Measurements from ENCODE around the gene SDF2L1. TPM values are rescaled to one million over a fixed set of nuclear protein-coding genes. Genes with fewer than 3 reads are reported as not detected.

Gene SDF2L1
- total and polyA plus RNA-seq, 2 of the 13 experiments (the other 11 are each of a cell fraction or from before 2014, with no cell fraction given) = 18.0 to 57.4 TPM

DNA sequence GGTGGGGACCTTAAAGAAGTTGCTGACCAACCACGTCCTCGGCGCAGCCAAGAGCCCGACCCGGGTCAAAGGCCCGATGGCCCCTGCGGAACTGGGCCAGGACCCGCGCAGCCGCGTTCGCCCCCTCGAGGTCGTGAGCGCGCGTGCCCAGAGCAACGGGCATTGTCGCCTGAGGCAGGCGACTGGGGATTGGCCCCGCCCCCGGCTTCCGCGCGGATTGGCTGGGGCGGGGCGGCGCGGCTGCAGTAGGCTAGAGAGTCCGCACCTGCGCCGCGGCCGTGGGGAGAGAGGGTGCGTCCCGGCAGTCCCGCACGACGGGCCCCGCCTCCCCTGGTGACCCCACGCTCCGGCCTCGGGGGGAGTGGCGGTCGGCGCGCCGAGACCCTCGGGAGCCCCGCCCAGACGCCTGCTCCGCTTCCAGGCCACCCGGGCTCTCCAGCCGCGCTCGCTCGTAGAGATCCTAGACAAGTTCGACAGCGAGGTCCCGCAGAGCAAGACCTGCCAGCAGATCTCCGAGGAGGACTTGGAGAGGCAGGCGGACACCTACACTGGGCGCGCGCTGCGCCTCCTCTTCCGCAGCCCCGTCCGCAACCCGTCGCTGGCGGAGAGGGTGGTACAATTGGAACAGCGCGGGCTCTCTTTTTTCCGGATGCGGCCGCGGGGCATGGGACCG lies 15.4 kb downstream of the SDF2L1 start (continued):
- TF ChIP-seq, protein P1, sequence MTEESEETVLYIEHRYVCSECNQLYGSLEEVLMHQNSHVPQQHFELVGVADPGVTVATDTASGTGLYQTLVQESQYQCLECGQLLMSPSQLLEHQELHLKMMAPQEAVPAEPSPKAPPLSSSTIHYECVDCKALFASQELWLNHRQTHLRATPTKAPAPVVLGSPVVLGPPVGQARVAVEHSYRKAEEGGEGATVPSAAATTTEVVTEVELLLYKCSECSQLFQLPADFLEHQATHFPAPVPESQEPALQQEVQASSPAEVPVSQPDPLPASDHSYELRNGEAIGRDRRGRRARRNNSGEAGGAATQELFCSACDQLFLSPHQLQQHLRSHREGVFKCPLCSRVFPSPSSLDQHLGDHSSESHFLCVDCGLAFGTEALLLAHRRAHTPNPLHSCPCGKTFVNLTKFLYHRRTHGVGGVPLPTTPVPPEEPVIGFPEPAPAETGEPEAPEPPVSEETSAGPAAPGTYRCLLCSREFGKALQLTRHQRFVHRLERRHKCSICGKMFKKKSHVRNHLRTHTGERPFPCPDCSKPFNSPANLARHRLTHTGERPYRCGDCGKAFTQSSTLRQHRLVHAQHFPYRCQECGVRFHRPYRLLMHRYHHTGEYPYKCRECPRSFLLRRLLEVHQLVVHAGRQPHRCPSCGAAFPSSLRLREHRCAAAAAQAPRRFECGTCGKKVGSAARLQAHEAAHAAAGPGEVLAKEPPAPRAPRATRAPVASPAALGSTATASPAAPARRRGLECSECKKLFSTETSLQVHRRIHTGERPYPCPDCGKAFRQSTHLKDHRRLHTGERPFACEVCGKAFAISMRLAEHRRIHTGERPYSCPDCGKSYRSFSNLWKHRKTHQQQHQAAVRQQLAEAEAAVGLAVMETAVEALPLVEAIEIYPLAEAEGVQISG (CRISPR knock-in tag; IDR thresholded peaks at IDR 0.05) = peak; percentile 97
- TF ChIP-seq, protein P2, sequence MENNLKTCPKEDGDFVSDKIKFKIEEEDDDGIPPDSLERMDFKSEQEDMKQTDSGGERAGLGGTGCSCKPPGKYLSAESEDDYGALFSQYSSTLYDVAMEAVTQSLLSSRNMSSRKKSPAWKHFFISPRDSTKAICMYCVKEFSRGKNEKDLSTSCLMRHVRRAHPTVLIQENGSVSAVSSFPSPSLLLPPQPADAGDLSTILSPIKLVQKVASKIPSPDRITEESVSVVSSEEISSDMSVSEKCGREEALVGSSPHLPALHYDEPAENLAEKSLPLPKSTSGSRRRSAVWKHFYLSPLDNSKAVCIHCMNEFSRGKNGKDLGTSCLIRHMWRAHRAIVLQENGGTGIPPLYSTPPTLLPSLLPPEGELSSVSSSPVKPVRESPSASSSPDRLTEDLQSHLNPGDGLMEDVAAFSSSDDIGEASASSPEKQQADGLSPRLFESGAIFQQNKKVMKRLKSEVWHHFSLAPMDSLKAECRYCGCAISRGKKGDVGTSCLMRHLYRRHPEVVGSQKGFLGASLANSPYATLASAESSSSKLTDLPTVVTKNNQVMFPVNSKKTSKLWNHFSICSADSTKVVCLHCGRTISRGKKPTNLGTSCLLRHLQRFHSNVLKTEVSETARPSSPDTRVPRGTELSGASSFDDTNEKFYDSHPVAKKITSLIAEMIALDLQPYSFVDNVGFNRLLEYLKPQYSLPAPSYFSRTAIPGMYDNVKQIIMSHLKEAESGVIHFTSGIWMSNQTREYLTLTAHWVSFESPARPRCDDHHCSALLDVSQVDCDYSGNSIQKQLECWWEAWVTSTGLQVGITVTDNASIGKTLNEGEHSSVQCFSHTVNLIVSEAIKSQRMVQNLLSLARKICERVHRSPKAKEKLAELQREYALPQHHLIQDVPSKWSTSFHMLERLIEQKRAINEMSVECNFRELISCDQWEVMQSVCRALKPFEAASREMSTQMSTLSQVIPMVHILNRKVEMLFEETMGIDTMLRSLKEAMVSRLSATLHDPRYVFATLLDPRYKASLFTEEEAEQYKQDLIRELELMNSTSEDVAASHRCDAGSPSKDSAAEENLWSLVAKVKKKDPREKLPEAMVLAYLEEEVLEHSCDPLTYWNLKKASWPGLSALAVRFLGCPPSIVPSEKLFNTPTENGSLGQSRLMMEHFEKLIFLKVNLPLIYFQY (CRISPR knock-in tag; IDR thresholded peaks at IDR 0.05; ENCODE audit: borderline replicate concordance) = peak; percentile 97
- TF ChIP-seq, protein P3, sequence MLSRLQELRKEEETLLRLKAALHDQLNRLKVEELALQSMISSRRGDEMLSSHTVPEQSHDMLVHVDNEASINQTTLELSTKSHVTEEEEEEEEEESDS (CRISPR knock-in tag; IDR thresholded peaks at IDR 0.05; ENCODE audit: borderline replicate concordance) = peak; percentile 45; the same call in 1 of the 2 replicates
- TF ChIP-seq MEIS2 (CRISPR knock-in tag; IDR thresholded peaks at IDR 0.05) (peak; percentile 14; the same call in 1 of the 2 replicates), PTBP1 (IDR thresholded peaks at IDR 0.05; ENCODE audit: low read depth, low read length, poor library complexity, severe bottlenecking) (no peak), NFE2L1 (CRISPR knock-in tag; IDR thresholded peaks at IDR 0.05; ENCODE audit: borderline replicate concordance) (no peak), ZNF441 (CRISPR knock-in tag; IDR thresholded peaks at IDR 0.05; ENCODE audit: borderline replicate concordance) (no peak), KMT2A (CRISPR knock-in tag; IDR thresholded peaks at IDR 0.05) (no peak), SOX13 (IDR thresholded peaks at IDR 0.05) (no peak; the same call in 1 of the 2 replicates), SOX13 (CRISPR knock-in tag; conservative IDR thresholded peaks at IDR 0.05 in 1 of 2, IDR thresholded peaks at IDR 0.05 in 1 of 2) (peak in 1 of 2 experiments; percentile 20; a peak in 1 of 4 replicates), ZNF205 (CRISPR knock-in tag; IDR thresholded peaks at IDR 0.05) (no peak), BORCS8-MEF2B (CRISPR knock-in tag; IDR thresholded peaks at IDR 0.05) (0 out of 2 replicates have a peak, but pooled peaks have one; percentile 28), SRSF9 (IDR thresholded peaks at IDR 0.05; ENCODE audit: borderline replicate concordance, insufficient read depth, low read depth, low read length, poor library complexity, severe bottlenecking) (no peak)
- TF ChIP-seq, protein P4, sequence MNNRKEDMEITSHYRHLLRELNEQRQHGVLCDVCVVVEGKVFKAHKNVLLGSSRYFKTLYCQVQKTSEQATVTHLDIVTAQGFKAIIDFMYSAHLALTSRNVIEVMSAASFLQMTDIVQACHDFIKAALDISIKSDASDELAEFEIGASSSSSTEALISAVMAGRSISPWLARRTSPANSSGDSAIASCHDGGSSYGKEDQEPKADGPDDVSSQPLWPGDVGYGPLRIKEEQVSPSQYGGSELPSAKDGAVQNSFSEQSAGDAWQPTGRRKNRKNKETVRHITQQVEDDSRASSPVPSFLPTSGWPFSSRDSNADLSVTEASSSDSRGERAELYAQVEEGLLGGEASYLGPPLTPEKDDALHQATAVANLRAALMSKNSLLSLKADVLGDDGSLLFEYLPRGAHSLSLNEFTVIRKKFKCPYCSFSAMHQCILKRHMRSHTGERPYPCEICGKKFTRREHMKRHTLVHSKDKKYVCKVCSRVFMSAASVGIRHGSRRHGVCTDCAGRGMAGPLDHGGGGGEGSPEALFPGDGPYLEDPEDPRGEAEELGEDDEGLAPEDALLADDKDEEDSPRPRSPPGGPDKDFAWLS (CRISPR knock-in tag; IDR thresholded peaks at IDR 0.05; ENCODE audit: borderline replicate concordance) = no peak
- TF ChIP-seq, protein P5, sequence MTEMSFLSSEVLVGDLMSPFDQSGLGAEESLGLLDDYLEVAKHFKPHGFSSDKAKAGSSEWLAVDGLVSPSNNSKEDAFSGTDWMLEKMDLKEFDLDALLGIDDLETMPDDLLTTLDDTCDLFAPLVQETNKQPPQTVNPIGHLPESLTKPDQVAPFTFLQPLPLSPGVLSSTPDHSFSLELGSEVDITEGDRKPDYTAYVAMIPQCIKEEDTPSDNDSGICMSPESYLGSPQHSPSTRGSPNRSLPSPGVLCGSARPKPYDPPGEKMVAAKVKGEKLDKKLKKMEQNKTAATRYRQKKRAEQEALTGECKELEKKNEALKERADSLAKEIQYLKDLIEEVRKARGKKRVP (CRISPR knock-in tag; IDR thresholded peaks at IDR 0.05) = no peak
- TF ChIP-seq, protein P6, sequence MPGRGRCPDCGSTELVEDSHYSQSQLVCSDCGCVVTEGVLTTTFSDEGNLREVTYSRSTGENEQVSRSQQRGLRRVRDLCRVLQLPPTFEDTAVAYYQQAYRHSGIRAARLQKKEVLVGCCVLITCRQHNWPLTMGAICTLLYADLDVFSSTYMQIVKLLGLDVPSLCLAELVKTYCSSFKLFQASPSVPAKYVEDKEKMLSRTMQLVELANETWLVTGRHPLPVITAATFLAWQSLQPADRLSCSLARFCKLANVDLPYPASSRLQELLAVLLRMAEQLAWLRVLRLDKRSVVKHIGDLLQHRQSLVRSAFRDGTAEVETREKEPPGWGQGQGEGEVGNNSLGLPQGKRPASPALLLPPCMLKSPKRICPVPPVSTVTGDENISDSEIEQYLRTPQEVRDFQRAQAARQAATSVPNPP (CRISPR knock-in tag; IDR thresholded peaks at IDR 0.05) = 0 out of 2 replicates have a peak, but pooled peaks have one; percentile 35
